ENCODE data around the gene SPDYE4.

DNA sequence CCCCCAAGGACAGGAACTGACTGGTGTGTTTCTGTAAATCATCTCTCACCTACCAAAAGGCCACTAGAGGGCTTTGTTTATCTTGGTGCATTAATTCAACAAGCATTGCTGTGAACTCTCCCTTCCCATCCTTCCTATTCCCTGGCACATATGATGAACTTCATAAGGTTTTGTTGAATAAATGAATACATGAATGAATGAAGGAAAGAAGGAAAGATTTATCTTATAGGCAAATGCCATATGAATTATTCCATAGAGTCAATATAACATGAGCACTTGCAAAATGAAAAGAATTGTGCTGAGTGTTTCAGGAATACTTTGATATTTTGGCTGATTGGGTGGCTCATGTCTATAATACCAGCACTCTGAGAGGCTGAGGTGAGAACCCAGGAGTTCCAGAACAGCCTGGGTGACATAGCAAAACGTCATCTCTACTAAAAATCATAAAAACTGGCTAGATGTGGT is 4.3 kb downstream of the SPDYE4 start:
- TF ChIP-seq, protein P1, sequence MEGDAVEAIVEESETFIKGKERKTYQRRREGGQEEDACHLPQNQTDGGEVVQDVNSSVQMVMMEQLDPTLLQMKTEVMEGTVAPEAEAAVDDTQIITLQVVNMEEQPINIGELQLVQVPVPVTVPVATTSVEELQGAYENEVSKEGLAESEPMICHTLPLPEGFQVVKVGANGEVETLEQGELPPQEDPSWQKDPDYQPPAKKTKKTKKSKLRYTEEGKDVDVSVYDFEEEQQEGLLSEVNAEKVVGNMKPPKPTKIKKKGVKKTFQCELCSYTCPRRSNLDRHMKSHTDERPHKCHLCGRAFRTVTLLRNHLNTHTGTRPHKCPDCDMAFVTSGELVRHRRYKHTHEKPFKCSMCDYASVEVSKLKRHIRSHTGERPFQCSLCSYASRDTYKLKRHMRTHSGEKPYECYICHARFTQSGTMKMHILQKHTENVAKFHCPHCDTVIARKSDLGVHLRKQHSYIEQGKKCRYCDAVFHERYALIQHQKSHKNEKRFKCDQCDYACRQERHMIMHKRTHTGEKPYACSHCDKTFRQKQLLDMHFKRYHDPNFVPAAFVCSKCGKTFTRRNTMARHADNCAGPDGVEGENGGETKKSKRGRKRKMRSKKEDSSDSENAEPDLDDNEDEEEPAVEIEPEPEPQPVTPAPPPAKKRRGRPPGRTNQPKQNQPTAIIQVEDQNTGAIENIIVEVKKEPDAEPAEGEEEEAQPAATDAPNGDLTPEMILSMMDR (IDR thresholded peaks at IDR 0.05) = no peak
- TF ChIP-seq POLR2A (IDR thresholded peaks at IDR 0.05) = no peak
- TF ChIP-seq EP300 (IDR thresholded peaks at IDR 0.05) = no peak
